Stomach (tissue), 9 donors: ENCODE measurements around the gene CCDC14. TPM values are rescaled to one million over a fixed set of nuclear protein-coding genes. Genes with fewer than 3 reads are reported as not detected.

Experiments
- DNase-seq, 2 donors: peaks; one replicate each; pipeline versions ENCODE4 v3.0.0 to v3.0.0-alpha.2; 2013 to 2019
- H3K27ac ChIP-seq, 5 donors: fragments of 200-600 bp in 4 of 5; sonication (generic) in 4 of 5; one replicate each; pipeline ENCODE4 v1.5.1; 2013 to 2019; ENCODE audit warnings: mild to moderate bottlenecking in 1 of 5, moderate library complexity in 1 of 5
- H3K27me3 ChIP-seq, 3 donors: fragments of 200-600 bp; sonication (generic); one replicate each; pipeline ENCODE4 v1.5.1; 2017 to 2019; ENCODE audit warnings: mixed run types in 1 of 3
- H3K36me3 ChIP-seq, 4 donors: fragments of 200-600 bp; sonication (generic); 1 replicate in 3 of 4; 2 replicates in 1 of 4; pipeline ENCODE4 v1.5.1; 2016 to 2019
- H3K4me1 ChIP-seq, 4 donors: fragments of 200-600 bp; sonication (generic); one replicate each; pipeline ENCODE4 v1.5.1; 2016 to 2019
- H3K4me3 ChIP-seq, 4 donors: fragments of 200-600 bp; sonication (generic) in 3 of 4; one replicate each; pipeline ENCODE4 v1.5.1; 2016 to 2019; ENCODE audit warnings: mild to moderate bottlenecking in 1 of 4
- H3K9me3 ChIP-seq, 4 donors: fragments of 200-600 bp; sonication (generic); one replicate each; pipeline ENCODE4 v1.5.1; 2016 to 2019
- EP300 ChIP-seq: sonication (generic); formaldehyde crosslinking; IDR thresholded peaks from one replicate; pipeline ENCODE4 v1.6.1; 2017; ENCODE audit warnings: antibody characterized with exemption
- POLR2A ChIP-seq, 4 donors: fragments of 450-650 bp; IDR thresholded peaks; one replicate each; pipeline ENCODE4 v1.6.1; 2016; ENCODE audit warnings: antibody characterized with exemption in 4 of 4, control low read depth in 2 of 4, mild to moderate bottlenecking in 1 of 4, moderate library complexity in 1 of 4
- POLR2AphosphoS5 ChIP-seq, 3 donors: sonication (generic); formaldehyde crosslinking; IDR thresholded peaks; one replicate each; pipeline ENCODE4 v1.6.1; 2016; ENCODE audit warnings: antibody characterized with exemption in 3 of 3
- WGBS, 5 donors: extraction: QIAGEN DNeasy Blood & Tissue Kit in 3 of 5; methylation state at CpG; one replicate each; pipeline versions ENCODE4 v1.1.5 to v1.1.7; 2013 to 2018; 5-methylcytosine and 5-hydroxymethylcytosine counted together
- intact Hi-C: fragments of 100-400 bp; cut with DNase I; formaldehyde crosslinking; loops from one replicate; pipeline ENCODE4 v1.15.1; 2023; ENCODE audit warnings: low total_unique reads
- polyA plus RNA-seq, 3 donors: library from polyadenylated mRNA; stranded (reverse); fragments of 200-250 nt; gene quantifications; one replicate each; pipeline ENCODE4 v1.2.3, GENCODE V29; 2013
- total RNA-seq, 5 donors: library from RNA; depleted of rRNA; stranded (reverse); fragments of >200 nt; gene quantifications; one replicate each; pipeline versions ENCODE4 v1.1.0 to v1.2.3, GENCODE V29; 2014 to 2016
- TF ChIP-seq, protein P1 (sequence below), 7 experiments: fragments of 450-650 bp in 4 of 7; fragments of 200-600 bp in 3 of 7; sonication (generic) in 3 of 7; IDR thresholded peaks; one replicate each; pipeline ENCODE4 v1.5.1; 2016 to 2019; ENCODE audit warnings: antibody characterized with exemption in 7 of 7, control low read depth in 2 of 7, mild to moderate bottlenecking in 1 of 7
- donor health status: healthy with polysubstance abuse.
- donor health status: Bipolar disorder and iron deficiency.
- donor health status: healthy.

Gene CCDC14
- total and polyA plus RNA-seq, 8 donors = 3.9 to 127 (median 61.1) TPM

DNA sequence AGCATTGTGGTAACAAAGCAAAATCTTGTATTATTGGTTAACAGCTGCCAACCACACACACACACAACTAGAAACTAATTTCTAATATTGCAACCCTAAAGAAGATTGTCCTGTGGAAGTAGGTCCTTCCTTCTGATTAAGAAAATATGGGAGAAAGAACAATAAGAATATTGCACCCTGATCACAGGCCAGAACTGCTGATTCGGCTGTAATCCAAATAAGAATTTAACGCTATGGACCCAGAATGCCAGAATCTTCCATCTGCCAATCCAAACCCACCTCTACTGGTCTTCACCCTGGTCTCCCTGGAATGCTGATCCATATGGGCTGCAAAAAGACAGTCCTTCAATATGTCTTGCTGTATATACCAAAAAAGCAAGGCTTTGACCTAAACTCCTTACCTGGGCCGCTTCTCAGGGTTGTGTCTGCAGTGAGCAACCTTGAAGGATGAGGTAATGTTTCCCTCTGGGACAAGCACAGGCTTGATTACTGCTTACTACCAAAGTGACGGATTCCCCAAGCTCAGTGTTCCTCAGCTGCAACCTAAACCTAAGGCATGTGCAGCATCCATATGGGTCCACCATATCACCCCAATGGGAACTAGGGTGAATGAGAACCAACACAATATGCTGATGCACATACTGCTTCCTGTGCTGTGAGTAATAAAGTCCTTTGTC, 8.0 kb downstream of the CCDC14 start:
- no peak for TF ChIP-seq EP300
- TF ChIP-seq, protein P1, sequence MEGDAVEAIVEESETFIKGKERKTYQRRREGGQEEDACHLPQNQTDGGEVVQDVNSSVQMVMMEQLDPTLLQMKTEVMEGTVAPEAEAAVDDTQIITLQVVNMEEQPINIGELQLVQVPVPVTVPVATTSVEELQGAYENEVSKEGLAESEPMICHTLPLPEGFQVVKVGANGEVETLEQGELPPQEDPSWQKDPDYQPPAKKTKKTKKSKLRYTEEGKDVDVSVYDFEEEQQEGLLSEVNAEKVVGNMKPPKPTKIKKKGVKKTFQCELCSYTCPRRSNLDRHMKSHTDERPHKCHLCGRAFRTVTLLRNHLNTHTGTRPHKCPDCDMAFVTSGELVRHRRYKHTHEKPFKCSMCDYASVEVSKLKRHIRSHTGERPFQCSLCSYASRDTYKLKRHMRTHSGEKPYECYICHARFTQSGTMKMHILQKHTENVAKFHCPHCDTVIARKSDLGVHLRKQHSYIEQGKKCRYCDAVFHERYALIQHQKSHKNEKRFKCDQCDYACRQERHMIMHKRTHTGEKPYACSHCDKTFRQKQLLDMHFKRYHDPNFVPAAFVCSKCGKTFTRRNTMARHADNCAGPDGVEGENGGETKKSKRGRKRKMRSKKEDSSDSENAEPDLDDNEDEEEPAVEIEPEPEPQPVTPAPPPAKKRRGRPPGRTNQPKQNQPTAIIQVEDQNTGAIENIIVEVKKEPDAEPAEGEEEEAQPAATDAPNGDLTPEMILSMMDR (IDR thresholded peaks at IDR 0.05) = no peak
- TF ChIP-seq POLR2AphosphoS5 (IDR thresholded peaks at IDR 0.05) = no peak
- no peak for TF ChIP-seq POLR2A (IDR thresholded peaks at IDR 0.05)
- intact Hi-C loops = no loop called here
- no peak overlapping the region for H3K27ac ChIP-seq
- H3K4me1 ChIP-seq = peaks cover 0 to 10% (median 2%) of the 10 kb centered on the region in 4 donors
- H3K27me3 ChIP-seq = no peaks in the 10 kb centered on the region
- H3K9me3 ChIP-seq = no peaks in the 10 kb centered on the region
- no peak for DNase-seq
- H3K36me3 ChIP-seq = peaks cover 6 to 46% (median 29%) of the 10 kb centered on the region in 4 donors
- no peak overlapping the region for H3K4me3 ChIP-seq
- 94 to 97% (median 97%) methylated on average over 4 of the region's 4 CpGs for WGBS, 5 donors

DNA sequence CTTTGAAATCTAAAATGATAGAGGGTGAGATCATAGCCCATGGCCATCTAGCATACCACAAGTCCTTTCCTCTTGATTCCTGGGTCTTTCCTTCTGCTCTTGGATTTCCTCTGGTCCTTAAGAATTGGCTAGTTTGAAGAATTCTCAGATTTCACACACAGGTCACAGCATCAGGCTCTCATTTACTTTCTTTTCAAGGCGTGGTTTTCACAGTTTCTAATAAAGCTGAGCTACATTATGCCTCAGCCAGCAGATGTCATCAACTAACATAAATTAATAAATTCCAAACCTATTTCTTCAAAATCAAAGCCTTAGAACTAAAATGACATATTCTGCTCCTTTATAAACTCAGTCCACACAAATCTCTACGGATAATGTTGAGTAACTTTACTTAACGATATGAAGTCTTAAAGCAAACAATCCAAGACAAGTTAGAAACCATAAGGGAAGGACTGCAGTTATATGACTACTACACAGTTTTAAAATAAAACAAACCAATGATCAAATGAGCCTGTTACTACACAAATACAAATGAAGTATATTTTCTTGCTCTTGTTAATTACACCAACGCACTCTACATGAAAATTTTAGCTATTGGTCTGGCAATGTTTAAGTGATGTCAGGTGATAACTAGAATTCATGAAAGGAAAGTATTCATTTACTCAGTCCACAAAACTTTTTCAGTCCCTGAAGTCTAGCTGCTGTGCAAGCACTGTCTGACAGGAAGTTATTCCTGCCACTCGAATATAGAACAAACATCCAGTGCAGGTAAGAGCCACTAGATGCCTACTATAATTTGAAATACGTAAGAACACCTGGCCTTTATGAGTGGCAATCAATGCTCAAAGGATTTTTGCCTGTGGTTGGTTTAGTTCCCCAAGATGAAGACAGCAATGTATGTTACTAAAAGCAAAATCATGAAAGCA, 9.2 kb downstream of the CCDC14 start:
- intact Hi-C loops = no loop called here
- H3K4me1 ChIP-seq = peaks cover 0 to 10% (median 2%) of the 10 kb centered on the region in 4 donors
- peaks cover 6 to 55% (median 37%) of the 10 kb centered on the region in 4 donors for H3K36me3 ChIP-seq
- 32 to 59% (median 48%) methylated on average over 6 of the region's 6 CpGs for WGBS, 5 donors
- no peaks in the 10 kb centered on the region for H3K27me3 ChIP-seq
- no peak overlapping the region for H3K4me3 ChIP-seq
- H3K9me3 ChIP-seq = no peaks in the 10 kb centered on the region
- no peak overlapping the region for H3K27ac ChIP-seq
- TF ChIP-seq POLR2A (IDR thresholded peaks at IDR 0.05) = no peak
- TF ChIP-seq POLR2AphosphoS5 (IDR thresholded peaks at IDR 0.05) = no peak
- TF ChIP-seq, protein P1 (IDR thresholded peaks at IDR 0.05) = no peak
- no peak for TF ChIP-seq EP300
- peak in 1 of 2 donors; percentile 35 for DNase-seq

DNA sequence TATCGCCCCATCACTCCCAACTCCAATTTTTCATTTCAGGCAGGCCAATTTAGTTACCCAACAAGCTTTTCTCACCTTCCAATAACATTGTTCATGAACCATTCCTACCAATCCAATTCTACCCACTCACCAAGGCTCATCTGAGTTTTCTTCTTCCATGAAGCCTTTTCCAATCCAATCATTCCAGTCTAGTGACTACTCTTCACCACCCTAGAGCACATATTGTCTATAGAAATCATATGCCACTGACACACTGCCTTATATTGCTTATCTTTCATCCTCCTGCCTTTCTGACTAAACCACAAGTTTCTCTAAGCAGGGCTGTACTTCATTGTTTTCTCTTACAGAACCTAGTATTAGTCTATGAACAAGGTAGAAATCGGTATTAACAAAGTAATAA, 11.4 kb downstream of the CCDC14 start:
- DNase-seq = no peak
- no peaks in the 10 kb centered on the region for H3K27me3 ChIP-seq
- 94 to 98% (median 97%) methylated on average over 2 of the region's 2 CpGs for WGBS, 5 donors
- H3K36me3 ChIP-seq = peaks cover 6 to 53% (median 45%) of the 10 kb centered on the region in 4 donors
- intact Hi-C loops = no loop called here
- no peak overlapping the region for H3K27ac ChIP-seq
- TF ChIP-seq POLR2A (IDR thresholded peaks at IDR 0.05) (no peak), EP300 (no peak)
- TF ChIP-seq, protein P1 (IDR thresholded peaks at IDR 0.05) = no peak
- H3K4me3 ChIP-seq = no peak overlapping the region
- peaks cover 0 to 10% (median 2%) of the 10 kb centered on the region in 4 donors for H3K4me1 ChIP-seq
- no peaks in the 10 kb centered on the region for H3K9me3 ChIP-seq

DNA sequence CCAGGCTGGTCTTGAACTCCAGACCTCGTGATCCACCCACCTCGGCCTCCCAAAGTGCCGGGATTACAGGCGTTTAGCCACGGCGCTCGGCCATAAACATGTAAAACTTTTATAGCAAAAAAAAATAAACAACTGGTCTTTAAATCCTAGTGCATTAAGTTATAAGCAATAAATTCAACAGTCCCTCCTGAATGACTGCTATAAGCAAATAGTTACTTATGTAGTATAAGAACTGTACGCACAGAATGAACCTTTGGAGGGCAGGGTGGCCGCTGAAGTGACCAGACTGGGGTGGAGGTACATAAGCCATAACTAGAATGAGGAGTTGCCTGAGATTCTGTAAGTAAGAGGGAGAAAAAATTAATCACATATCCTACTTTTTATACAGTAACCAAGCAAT, 12.6 kb downstream of the CCDC14 start:
- peaks cover 0 to 10% (median 2%) of the 10 kb centered on the region in 4 donors for H3K4me1 ChIP-seq
- intact Hi-C loops = no loop called here
- no peak for DNase-seq
- no peaks in the 10 kb centered on the region for H3K27me3 ChIP-seq
- H3K36me3 ChIP-seq = peaks cover under 1 to 58% (median 51%) of the 10 kb centered on the region in 4 donors
- 93 to 98% (median 97%) methylated on average over 9 of the region's 9 CpGs for WGBS, 5 donors
- TF ChIP-seq, protein P1 (IDR thresholded peaks at IDR 0.05) = no peak
- TF ChIP-seq POLR2AphosphoS5 (IDR thresholded peaks at IDR 0.05) = no peak
- no peak for TF ChIP-seq POLR2A (IDR thresholded peaks at IDR 0.05)
- TF ChIP-seq EP300 = no peak
- H3K27ac ChIP-seq = no peak overlapping the region
- no peaks in the 10 kb centered on the region for H3K9me3 ChIP-seq
- no peak overlapping the region for H3K4me3 ChIP-seq
